Stimulated activated CD8-positive, alpha-beta memory T cell treated with anti-CD3 and anti-CD28 coated beads, Interleukin-4, amount 100 ng/mL, for 1 hour (primary cell): ENCODE data around the gene NUP58.

ENCODE experiments used
- DNase-seq, 2 donors: peaks; one replicate each; pipeline ENCODE4 v3.0.0-alpha.2; 2020; ENCODE audit warnings: low read depth in 2 of 2, low spot score in 1 of 2

The NUP58 gene

GRCh38 chr13:25301347-25302113 lies at the start of gene NUP58:
TSS of gene NUP58 (plus strand) at chr13:25301625. CDS start at chr13:25301774, 149 bp downstream.
- DNase-seq: peak; percentile 81 to 87

GRCh38 chr13:25252225-25252624 lies 49.2 kb upstream of the NUP58 start:
- no peak for DNase-seq

DNA sequence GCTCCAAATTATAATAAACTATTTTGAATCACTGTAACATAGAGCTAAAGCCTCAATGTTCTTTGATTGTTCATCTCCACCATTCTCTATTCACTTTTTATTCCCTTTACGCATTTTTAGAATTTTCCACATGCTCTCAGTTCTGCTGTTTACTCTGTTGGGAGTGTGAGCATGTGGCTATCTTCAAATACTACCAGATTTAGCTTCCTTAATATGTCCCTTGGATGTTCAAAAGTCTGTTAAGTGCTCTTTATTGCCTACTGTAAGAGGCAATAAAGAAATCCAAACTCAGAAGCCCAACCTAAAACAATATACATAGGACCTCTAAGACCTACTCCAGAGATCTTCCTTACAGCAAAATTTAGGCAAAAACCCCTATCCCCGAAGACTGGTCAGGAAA lies 48.7 kb upstream of the NUP58 start:
- DNase-seq: no peak

GRCh38 chr13:25253702-25254101 lies 47.7 kb upstream of the NUP58 start:
- DNase-seq: no peak

DNA sequence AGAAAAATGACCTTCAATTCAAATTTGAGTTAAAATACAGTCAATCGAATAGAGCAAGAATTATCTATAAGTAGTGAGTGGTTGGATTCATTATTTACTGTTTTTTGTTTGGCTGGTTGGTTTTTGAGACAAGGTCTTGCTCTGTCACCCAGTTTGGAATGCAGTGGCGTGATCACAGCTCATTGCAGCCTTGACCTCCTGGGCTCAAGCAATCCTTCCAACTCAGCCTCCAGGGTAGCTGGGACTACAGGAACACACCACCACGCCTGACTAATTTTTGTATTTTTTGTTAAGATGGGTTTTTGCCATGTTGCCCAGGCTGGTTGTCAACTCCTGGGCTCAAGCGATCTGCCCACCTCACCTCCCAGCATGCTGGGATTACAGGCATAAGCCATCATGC lies 39.2 kb upstream of the NUP58 start:
- DNase-seq: no peak

DNA sequence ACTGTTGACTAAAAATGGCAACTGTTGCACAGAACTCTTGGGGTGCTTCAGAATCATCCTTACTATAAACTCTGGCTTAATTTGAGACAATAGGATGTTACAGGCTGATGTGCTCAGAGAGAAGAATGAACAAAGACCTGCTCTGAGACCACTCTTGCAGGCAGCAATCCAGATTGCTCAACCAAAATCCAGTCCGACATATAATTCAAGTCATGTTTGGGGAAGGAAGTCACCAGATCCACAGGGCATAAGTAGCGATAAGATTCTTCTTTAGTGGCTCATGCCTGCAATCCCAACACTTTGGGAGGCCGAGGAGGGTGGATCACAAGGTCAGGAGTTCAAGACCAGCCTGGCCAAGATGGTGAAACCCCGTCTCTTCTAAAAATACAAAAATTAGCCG lies 34.7 kb upstream of the NUP58 start:
- no peak for DNase-seq

DNA sequence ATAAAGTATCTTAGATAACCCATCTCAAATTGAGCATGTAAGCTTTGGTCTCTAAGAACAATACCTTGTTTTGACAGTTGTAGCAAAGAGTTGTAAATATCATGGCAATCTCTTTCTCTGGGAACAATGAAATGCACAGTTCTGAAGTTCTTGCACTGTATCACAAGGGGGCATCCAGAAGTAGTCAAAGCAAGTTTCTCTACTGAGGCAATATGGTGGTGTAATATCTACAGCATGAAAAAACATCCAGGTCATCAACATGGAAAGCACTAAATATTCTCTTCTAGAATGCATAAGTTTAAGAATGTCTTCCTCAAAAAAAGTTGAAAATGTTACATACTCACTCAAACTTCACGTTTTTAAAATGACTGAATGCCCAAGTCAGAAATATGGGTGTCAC lies 33.7 kb upstream of the NUP58 start:
- no peak for DNase-seq

GRCh38 chr13:25268561-25268960 lies 32.9 kb upstream of the NUP58 start:
- no peak for DNase-seq

- no peak for DNase-seq
Measured at GRCh38 chr13:25276748-25277147, 24.7 kb upstream of the NUP58 start.

DNA sequence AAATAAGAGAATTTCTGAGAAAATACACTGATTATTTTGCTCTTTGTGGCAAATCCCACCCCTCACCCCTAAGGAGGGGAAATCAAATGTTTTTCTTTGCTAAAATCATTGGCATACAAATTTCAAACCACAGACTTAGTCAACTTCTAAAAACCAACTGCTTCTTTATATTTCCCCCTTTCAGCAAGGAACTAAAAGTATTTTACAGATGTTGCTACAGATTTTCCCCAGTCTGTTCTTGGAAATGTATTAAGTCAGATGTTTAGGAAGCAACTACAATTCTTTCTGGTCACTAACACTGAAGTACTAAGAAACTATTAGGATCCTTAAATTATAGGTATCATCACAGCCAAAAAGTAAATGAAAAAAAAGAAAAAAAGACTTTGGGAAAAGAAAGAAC lies 21.0 kb upstream of the NUP58 start:
- no peak for DNase-seq

DNA sequence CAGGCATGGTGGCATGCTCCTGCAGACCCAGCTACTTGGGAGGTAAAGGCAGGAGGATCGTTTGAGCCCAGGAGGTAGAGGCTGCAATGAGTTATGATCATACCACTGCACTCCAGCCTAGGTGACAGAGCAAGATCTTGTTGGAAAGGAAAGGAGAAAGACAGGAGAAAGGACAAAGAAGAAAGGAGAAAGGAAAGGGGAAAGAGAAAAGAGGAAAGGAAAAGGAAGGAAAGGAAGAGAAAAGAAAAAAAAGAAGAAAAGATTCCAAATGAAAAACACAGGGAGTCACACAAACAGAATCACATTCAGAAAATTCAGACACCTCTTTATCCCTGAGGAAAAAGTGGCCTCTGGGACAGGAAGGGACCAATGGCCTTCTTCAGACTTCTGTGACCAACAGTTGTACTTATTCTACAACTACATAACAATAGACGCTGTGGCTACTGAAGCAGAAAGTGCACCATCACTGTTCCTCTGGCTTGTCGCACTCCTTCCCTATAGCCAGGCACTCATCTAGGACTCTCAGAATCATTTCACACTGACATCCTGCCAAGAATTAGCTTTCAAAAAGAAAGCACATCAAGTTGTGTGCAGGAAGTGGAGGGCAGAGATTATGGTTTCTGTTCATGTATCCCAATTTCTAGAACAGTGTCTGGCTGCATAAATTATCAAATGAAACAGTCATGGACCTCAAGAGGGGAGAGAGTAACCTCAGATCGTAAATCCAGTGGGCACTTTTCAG lies 20.1 kb upstream of the NUP58 start:
- DNase-seq: no peak

DNA sequence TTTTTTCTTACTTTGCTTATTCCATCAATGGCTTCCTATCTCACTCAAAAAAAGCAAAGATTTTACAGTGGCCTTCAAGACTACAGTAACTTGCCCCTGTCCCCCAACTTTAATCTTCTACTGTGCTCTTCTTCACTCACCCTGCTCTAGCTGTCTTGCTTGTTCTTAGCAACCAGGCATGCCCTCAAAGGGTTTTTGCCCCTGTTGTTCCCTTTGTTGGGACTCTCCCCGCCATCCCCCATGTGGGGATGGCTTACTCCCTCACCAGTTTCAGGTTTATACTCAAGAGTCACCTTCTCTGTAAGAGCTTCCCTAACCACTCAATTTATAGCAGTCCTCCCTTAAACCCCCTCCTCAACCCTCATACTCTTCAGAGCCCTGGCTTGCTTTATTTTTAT lies 19.5 kb upstream of the NUP58 start:
- DNase-seq: no peak

- no peak for DNase-seq
Measured at GRCh38 chr13:25286308-25286968, 15.0 kb upstream of the NUP58 start.

DNA sequence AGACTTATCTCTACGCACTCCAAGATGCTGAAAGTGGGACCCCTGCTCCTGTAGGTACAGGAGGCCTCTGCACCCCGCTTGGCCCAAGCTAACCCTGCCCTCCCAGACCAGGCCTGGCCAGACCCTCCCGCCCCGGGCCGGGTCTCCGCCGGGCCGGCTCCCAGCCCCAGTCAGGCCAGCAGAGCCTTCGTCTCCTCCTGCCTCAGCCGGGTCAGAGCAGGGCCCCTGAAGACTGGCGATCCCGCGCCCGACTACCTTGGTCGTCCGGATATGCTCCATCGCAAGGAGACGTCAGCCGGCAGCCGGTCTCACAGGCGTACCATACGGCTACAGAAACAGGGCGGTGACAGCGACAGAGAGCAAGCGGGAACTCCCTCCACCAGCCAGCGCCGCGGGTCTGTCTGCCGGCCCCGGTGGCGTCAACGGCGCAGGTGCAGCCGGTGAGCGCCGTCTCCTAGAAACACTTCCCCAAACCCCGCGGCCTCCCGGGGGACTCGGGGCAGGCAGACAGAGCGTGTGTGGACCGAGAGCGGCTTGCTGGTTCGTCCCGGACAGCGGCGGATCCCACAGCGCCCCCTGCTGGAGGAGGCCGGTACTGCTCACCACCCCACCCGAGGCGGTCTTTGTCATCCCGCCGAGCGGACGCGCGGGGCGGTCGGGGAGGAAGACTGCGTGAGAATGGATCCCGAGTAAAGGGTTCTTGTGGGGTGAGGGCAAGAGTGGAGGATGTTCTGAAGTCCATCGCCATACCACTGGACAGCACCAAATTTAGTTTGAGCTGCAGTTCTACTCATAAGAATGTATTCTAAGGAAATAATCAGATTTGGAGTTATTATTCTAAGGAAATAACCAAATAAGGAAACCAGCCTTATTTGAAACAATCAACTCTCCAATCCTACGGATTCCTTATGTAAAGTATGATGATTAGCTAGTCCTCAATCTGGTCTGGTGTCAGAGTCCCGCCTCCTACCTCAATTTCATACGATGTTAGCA lies 14.2 kb upstream of the NUP58 start, which contains the start of gene MTMR6:
TSS of gene MTMR6 (minus strand) at position 520 of the 993 bp plus-strand sequence. CDS start at position 279, 241 bp downstream.
- peak; percentile 91 to 94 for DNase-seq

GRCh38 chr13:25288966-25289365 lies 12.5 kb upstream of the NUP58 start:
- DNase-seq: no peak

DNA sequence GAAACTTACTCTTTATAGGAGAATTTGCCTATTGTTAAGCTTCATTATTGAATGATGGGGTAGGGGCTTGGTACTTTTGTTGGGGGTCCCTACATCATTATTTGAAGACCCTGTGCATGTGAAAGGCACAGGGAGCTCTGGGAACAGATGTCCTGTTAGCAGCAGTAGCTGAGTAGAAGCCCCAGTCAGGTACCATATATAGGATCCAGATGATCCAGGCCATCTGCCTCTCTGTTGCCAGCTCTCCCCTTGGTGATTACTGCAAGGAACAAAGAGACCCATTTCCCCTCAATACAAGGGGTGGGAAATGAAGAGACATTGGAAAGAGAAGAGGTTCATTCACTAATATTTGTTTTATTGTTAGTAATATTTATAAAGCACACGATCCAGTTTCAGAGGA lies 9.7 kb upstream of the NUP58 start:
- DNase-seq: no peak

DNA sequence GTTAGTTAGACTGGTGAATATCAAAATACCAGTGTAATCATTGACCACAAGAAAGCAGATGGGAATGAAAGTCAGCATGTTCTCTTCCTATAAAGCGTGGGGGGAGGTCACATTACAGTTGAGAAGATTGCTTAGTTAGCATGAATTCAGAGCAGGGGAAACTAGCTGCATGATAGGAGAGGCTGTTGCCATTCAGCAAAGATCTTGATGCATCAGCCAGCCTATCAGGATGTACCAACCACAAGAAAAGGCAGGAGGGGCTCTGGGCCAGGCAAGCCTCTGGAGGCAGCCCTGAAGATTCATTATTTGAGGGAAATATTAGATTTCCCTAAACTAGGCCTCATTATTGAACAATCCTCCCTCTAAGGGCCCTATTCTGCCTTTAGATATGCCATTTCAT lies 9.1 kb upstream of the NUP58 start:
- no peak for DNase-seq

DNA sequence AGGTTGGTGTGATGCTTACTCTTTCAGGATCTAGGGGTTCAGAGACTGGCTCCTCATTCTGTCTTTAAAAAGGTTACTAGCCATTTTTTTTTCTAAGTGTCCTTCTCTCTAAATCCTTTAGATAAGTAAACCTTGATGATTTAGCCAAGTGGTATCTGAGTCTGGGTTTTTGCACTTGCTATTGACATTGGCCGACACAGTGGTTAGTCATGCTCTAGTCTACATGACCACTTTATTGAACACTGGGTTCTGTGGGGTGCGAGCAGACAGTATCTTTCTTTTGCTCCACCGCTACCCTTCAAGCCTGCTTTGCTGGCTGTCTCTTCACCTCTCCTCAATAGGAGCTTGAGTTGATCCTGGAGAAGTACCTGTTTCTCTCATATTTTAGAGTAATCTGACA lies 6.2 kb upstream of the NUP58 start:
- DNase-seq: no peak

GRCh38 chr13:25295701-25296100 lies 5.7 kb upstream of the NUP58 start:
- DNase-seq: no peak

DNA sequence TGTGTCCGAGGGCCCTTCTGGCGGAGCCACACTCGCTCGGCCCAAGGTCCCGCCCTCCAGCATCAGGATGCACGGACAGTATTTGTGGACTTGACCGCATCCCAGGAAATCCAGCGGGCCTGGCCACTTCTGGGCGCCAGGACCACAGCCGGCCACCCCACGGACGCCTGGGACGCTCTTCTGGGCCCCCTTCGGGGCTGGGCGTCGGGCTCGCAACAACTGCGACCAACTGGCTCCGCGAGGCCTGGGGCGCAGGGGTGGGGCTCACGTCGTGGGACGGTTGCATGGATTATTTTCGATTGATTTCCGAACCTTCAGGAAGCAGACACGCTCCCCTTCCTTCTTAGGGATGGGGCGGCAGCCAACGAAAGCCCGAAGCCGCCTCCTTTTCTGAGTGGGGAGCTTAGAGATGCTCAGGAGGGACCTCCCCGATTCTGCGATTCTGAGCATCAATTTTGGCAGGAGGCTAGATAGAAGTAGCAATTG lies 521 bp upstream of the NUP58 start:
- no peak for DNase-seq

DNA sequence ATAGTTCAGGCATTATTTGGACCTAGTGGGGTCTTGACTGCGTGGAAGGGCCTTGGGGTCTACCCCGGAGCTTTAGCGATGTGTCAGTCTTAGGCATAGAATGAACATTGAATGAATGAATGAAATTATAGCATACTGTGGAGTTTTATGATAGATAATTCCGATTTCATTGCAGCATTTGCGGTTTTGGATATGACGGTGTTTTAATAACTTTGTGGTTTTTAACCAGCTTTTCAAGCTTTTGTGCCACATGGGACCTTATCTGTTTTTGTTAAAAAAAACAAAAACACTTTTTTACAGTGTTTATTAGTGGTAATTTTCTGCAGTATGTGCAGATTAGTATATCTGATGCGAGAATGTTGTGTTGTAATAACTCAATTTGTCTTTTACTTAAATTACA lies 696 bp downstream of the NUP58 start:
- no peak for DNase-seq
